ENCODE measurements around the gene XCL2.
"Not testable (repeated sequence)": the region's sequence is repeated elsewhere in the genome, so short reads cannot be mapped to it uniquely, and the experiment has no call there.

The XCL2 gene
- 7.4 to 9.1 reads per million in 2 donors for total RNA-seq

DNA sequence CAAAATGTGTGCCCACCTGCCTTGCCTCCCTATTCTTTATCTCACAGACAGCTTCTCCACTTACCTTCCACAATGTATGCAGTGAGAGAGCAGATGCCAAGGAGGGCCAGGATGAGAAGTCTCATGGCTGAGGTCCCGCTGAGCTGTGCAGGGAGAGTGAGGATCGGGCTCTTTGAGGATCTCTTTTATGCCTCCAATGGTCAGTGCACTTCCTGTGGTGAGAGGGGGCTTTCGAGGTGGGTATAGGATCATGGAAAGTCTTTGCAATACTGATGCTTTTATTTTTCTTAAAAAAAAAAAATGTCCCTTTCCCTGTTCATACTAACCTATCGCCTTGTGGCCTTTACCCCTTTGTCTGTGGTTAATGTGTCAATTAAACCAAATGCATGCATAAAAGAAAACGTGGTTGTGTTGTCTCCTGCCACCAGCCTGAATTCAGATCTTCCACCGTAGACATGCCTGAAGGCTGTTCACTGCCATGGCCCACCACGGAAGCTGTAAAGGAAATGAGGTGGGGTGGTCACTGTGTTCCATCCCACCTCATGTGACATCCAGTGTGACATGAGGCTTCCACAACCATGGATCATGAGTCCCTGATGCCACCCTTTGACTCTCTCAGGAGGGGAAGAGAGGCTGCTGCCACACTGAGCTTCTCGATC, at the start of gene XCL2:
Gene XCL2 (minus strand): TSS at position 158 of the 659 bp plus-strand sequence. CDS start 33 bp downstream, at position 125.
- not testable (repeated sequence) for DNase-seq

GRCh38 chr1:168591641-168592250, 47.9 kb upstream of the XCL2 start:
- no peak for DNase-seq

- no peak for DNase-seq
Measured at GRCh38 chr1:168591066-168591465, 47.3 kb upstream of the XCL2 start.

DNA sequence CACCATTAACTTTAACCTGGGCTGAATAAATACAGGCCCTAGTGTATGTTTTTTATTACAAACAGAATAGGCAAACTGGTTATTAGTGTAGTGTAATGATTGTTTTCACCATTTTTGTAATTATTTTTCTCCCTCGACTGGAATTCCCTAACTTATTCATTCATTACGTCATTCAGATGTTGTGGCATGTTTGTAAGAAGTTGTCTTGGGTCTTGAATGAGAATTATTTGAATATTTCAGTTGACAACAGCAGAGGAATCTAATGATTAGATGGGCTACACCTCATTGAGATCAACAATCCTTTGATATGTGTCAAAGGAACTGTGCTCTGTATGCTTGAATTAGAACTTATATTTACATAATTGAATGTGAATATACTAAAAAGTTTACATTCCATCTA, 45.4 kb upstream of the XCL2 start:
- DNase-seq: no peak

- DNase-seq: no peak
Measured at GRCh38 chr1:168585937-168586336, 42.1 kb upstream of the XCL2 start.

DNA sequence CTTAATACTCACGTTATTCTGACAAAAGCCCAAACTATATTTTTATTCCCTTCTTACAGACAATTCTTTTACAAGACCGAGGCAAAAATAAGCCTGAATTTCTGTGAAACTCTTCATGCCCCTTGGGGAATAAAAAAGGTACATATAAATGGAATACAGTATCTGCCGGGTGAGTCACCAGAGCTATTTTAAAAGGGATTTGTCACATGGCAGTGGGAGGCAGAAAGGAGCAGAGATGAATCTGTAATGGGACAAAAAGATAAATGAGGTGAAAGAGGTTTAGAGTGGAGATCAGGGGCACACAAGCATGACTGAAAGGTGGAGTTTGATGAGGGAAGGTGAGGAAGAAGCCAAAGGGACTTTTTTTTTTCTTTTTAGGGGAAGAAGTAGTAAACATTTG, 41.4 kb upstream of the XCL2 start:
- DNase-seq: no peak

GRCh38 chr1:168583571-168583970, 39.8 kb upstream of the XCL2 start:
- no peak for DNase-seq

DNA sequence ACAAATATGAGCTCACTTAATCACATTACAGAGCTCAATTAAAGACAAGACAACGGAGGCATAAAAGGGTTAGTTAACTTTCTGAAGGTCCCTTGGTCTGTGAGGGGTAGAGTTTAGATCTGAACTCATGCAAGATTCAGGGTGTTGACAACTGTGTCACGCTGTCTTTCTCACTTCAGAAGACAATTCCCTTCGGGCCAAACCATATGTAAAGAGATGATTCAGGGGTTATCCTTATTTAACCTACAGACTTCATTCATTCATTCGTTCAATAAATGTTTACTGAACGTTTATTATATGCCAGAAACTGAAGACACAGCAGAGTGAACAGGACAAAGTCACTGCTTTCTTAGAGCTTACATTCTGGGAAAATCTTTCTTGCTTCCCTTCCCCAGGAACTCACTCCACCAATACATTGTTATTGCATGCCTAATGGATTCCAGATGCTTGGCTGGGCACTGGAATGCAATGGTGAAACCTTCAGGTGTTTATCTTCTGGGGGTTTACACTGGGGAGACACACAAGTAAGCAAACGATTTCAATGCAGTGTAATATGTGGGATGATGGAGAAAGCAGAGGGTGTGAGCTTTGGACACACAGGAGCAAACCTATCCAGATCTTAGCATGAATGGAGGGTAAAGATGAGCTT, 39.0 kb upstream of the XCL2 start:
- DNase-seq: no peak

- DNase-seq: no peak
Measured at GRCh38 chr1:168581817-168582572, 38.2 kb upstream of the XCL2 start.

- not testable (repeated sequence) for DNase-seq
Measured at GRCh38 chr1:168580991-168581390, 37.2 kb upstream of the XCL2 start.

DNA sequence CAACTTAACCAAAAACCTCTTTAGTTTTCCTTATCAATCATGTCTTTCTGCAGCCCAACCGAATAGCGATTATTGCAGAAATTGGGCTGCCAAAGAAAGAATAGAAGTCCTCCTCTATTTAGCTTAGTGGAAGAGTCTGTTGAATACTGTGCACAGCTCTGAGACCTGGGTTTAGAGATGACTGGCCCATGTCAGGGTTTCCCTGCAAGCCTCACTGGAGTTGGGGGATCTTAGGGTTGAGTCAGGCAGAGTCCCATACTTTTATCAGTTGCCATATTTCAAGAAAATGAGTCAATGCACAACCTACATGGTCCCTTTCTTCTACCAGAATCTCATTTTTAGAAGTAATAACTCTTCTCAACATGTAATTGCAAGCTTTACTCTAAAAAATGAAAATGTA, 36.5 kb upstream of the XCL2 start:
- DNase-seq: not testable (repeated sequence)

- DNase-seq: not testable (repeated sequence)
Measured at GRCh38 chr1:168578531-168579185, 34.9 kb upstream of the XCL2 start.

DNA sequence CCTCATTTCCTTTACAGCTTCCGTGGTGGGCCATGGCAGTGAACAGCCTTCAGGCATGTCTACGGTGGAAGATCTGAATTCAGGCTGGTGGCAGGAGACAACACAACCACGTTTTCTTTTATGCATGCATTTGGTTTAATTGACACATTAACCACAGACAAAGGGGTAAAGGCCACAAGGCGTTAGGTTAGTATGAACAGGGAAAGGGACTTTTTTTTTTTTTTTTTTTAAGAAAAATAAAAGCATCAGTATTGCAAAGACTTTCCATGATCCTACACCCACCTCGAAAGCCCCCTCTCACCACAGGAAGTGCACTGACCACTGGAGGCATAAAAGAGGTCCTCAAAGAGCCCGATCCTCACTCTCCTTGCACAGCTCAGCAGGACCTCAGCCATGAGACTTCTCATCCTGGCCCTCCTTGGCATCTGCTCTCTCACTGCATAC, 32.5 kb upstream of the XCL2 start, which contains the start of gene XCL1:
Gene XCL1 (plus strand): TSS at position 361 of the 444 bp plus-strand sequence. CDS start 33 bp downstream, at position 394.
- DNase-seq: not testable (repeated sequence)

GRCh38 chr1:168574234-168574633, 30.4 kb upstream of the XCL2 start:
- DNase-seq: not testable (repeated sequence)

- no peak for DNase-seq
Measured at GRCh38 chr1:168572633-168573032, 28.8 kb upstream of the XCL2 start.

- no peak for DNase-seq
Measured at GRCh38 chr1:168570652-168571051, 26.9 kb upstream of the XCL2 start.

- no peak for DNase-seq
Measured at GRCh38 chr1:168568346-168568745, 24.5 kb upstream of the XCL2 start.

- no peak for DNase-seq
Measured at GRCh38 chr1:168567568-168567967, 23.8 kb upstream of the XCL2 start.

- no peak for DNase-seq
Measured at GRCh38 chr1:168567007-168567406, 23.2 kb upstream of the XCL2 start.

GRCh38 chr1:168565825-168566224, 22.0 kb upstream of the XCL2 start:
- no peak for DNase-seq

- DNase-seq: no peak
Measured at GRCh38 chr1:168561989-168562388, 18.2 kb upstream of the XCL2 start.

DNA sequence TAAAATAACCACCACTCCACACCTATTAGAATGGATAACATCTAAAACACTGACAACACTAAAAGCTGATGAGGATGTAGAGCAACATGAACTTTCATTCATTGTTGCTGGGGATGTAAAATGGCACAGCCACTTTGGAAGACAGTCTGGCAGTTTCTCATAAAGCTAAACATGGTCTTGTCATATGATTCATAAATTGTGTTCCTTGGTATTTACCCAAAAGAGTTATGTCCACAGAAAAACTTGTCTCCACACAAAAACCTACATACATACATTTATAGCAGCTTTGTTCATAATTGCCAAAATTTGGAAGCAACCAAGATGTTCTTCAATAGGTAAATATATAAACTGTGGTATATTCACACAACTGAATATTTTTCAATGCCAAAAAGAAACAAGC, 16.6 kb upstream of the XCL2 start:
- no peak for DNase-seq

GRCh38 chr1:168556647-168557046, 12.8 kb upstream of the XCL2 start:
- no peak for DNase-seq

Data from activated gamma-delta T cell (primary cell).